GM21390 (cell line): Measurements from ENCODE around the gene MAPKBP1.
"Not testable (repeated sequence)": the region's sequence is repeated elsewhere in the genome, so short reads cannot be mapped to it uniquely, and the experiment has no call there.

Source experiments
- ATAC-seq: cut with Tn5 transposase; IDR thresholded peaks from one replicate; pipeline ENCODE4 v1.9.1; 2021; ENCODE audit not compliant: unreplicated experiment

MAPKBP1 gene, protein sequence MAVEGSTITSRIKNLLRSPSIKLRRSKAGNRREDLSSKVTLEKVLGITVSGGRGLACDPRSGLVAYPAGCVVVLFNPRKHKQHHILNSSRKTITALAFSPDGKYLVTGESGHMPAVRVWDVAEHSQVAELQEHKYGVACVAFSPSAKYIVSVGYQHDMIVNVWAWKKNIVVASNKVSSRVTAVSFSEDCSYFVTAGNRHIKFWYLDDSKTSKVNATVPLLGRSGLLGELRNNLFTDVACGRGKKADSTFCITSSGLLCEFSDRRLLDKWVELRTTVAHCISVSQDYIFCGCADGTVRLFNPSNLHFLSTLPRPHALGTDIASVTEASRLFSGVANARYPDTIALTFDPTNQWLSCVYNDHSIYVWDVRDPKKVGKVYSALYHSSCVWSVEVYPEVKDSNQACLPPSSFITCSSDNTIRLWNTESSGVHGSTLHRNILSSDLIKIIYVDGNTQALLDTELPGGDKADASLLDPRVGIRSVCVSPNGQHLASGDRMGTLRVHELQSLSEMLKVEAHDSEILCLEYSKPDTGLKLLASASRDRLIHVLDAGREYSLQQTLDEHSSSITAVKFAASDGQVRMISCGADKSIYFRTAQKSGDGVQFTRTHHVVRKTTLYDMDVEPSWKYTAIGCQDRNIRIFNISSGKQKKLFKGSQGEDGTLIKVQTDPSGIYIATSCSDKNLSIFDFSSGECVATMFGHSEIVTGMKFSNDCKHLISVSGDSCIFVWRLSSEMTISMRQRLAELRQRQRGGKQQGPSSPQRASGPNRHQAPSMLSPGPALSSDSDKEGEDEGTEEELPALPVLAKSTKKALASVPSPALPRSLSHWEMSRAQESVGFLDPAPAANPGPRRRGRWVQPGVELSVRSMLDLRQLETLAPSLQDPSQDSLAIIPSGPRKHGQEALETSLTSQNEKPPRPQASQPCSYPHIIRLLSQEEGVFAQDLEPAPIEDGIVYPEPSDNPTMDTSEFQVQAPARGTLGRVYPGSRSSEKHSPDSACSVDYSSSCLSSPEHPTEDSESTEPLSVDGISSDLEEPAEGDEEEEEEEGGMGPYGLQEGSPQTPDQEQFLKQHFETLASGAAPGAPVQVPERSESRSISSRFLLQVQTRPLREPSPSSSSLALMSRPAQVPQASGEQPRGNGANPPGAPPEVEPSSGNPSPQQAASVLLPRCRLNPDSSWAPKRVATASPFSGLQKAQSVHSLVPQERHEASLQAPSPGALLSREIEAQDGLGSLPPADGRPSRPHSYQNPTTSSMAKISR (N-terminal part only)

DNA sequence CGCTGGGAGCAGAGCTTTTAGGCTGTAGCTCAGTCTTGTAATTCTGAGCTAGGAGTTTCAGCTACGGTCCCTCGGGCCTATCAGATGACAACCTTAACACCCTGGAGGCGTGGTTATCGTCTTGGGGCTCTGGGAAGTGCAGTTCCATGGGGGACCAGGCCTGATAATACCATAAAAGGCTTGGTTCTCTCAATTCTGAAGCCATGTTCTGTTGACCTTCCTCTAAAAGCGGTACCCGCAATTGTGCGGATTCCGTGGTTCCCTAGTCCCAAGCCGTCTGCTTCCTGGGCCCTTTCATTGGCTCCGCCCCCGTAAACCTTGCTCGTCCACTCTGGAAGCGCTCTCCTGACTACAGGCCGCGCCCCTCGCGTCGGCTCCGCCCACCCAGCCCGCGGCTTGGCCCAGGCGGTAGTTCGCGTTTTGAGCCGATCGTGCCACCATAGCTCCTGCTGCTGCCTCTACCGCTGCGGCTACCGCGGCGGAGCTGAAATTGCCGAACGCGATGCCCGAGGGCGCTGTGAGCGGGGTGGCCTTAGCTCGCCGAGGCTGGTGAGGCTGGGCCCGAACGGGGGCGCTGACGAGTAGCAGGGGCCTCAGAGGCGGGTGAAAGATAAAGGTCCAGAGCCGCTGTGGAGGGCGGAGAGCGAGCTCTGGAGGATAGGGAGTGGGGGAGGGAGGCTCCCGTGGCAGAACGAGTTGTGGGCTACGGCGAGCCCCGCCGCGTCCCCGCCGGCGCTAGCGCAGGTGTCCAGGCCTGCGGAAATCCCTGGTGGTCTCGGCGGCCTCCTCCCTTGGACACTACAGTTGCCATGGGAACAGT lies at the start of gene MAPKBP1:
Gene MAPKBP1, plus strand, starts transcription at position 423 of the 820 bp plus-strand sequence. CDS start 792 bp downstream, outside the sequence.
- ATAC-seq: peak; percentile 71

DNA sequence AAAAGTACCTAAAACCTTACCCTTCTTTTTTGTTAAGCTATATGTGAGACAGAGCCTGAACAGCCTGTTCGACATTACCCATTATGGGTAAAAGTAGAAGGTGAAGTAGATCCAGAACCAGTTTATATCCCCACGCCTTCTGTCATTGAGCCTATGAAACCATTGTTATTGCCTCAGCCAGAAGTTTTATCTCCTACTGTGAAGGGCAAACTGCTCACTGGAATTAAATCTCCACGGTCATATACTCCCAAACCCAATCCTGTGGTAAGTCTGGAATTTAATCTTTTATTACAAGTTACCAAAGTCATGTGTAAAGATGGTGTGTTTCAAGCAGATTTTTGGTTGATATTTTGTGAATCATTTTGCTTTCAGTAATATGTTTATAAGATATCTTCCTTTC lies 47.1 kb upstream of the MAPKBP1 start:
- no peak for ATAC-seq

DNA sequence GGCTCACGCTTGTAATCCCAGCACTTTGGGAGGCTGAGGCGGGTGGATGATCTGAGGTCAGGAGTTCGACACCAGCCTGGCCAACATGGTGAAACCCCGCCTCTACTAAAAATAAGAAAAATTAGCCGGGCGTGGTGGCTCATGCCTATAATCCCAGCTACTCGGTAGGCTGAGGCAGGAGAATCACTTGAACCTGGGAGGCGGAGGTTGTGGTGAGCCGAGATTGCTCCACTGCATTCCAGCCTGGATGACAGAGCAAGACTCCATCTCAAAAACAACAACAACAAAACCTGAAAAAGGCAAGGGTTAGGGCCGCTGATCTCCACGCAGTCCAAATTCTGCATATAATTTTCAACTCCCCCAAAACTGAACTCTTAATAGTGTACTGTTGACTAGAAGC lies 46.2 kb upstream of the MAPKBP1 start:
- ATAC-seq: not testable (repeated sequence)

DNA sequence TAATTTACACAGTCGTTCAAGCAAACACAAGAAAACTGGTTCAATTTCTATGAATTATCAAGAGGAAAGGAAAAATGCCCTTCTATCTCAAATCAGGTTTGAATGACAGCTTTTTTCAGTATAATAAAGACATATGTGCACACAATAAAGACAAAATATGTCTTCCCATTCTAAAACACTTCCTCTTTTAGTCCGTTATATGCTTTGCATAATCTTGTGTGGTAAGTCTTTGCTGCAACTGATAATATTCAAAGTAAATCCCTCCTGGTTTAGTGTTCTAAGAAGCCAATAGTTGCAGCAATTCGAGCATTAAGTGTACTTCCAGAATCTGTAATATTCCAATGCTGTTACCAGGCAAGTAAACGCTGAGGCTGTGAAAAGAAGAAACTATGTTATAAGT lies 43.7 kb upstream of the MAPKBP1 start:
- ATAC-seq: no peak

GRCh38 chr15:41732483-41732882 lies 41.8 kb upstream of the MAPKBP1 start:
- no peak for ATAC-seq

DNA sequence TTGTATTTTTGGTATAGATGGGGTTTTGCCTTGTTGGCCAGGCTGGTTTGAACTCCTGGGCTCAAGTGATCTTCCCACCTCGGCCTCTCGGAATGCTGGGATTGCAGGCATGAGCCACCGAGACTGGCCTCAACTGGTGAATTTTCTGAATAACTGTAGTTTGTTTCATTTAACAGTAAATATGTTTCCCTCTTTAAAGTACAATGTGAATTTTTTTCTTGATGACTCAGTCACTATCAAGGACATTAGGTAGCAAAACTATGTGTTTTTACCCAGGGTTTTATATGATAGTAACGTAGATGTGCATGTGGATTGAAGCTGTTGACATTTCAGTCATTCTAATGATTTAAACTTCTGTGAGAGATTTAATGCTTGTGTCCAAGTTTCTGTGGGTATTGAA lies 40.2 kb upstream of the MAPKBP1 start:
- ATAC-seq: no peak

GRCh38 chr15:41735046-41735445 lies 39.2 kb upstream of the MAPKBP1 start:
- ATAC-seq: no peak

GRCh38 chr15:41735492-41735891 lies 38.8 kb upstream of the MAPKBP1 start:
- ATAC-seq: not testable (repeated sequence)

DNA sequence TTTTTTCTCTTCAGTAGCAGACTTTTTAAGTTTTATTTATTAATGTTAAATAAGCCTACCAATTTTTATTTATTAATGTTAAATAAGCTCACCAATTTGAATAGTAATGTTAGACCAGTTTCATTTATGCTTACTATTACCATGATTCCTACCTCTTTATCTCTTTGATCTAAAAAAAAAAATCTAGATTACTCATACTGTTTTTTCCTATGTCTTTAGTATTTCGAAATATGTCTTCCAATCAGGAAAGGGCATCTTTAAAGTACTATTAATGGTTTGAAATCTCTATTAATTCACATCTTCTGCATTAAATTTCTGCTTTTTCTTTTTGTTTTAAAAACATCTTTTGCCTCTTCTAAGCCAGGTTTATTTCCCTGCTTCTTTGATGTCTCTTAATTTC lies 27.5 kb upstream of the MAPKBP1 start:
- ATAC-seq: no peak

DNA sequence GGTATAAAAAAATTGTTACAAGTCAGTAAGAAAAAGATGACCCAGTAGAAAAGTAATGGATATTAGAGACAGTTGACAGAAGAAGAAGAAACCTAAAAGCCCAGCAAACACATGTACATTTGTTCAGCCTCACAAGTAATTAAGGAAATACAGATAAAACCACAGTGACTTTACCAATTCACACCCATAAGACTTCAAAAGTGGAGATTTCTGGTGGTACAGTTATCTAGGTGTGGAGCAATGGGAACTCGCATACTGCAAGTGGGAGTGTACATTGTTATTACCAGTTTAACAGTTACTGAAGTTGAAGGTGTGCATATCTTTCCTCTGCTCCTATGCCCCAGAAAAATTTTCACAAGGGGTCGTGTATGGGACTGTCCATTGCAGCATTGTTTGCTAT lies 18.1 kb upstream of the MAPKBP1 start:
- ATAC-seq: no peak

DNA sequence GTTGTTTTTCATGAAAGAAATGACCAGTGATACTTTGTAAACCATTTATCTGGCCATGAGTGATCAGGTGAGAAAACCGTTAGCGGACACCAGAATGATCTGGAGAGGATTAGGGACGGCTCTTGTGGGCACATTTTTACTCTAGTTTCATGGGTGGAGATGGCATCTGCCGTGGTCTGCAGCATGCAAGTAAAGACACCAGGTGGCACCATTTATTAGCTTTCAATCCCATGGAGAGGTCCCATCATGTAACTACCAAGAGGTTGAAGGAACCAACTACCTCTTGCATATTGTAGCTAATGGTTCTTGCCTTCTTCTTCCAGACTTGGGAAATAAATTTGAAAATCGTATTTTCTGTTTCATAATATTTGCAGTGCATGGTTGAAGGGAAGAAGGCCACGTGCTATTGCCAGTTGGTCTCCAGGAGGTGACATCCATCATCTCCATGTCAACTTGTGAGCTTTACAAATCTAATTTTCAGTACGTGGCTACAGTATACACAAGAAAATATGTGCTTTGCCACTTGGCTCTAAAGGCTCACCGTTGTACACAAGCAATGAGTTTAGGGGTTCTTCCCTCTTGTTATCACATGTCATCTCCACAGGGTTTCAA lies 1.5 kb upstream of the MAPKBP1 start:
- ATAC-seq: no peak

DNA sequence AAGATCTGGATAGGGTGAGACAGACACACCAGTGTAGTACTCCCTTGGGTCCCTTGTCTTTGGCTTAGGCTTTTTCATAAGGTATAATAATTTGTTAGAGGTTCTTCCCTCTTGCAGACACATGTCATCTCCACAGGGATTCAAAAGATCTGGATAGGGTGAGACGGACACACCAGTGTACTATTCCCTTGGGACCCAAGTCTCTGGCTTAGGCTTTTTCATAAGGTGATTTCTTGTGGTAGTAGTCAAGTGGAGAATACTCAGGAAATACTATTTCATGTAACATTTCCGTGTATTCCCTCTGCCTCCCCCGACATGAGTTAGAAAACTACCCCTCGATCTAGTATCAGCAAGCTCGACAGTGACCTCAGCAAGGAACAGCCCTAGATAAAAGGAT lies 954 bp upstream of the MAPKBP1 start:
- no peak for ATAC-seq

GRCh38 chr15:41773729-41774061 lies 589 bp upstream of the MAPKBP1 start:
- no peak for ATAC-seq

DNA sequence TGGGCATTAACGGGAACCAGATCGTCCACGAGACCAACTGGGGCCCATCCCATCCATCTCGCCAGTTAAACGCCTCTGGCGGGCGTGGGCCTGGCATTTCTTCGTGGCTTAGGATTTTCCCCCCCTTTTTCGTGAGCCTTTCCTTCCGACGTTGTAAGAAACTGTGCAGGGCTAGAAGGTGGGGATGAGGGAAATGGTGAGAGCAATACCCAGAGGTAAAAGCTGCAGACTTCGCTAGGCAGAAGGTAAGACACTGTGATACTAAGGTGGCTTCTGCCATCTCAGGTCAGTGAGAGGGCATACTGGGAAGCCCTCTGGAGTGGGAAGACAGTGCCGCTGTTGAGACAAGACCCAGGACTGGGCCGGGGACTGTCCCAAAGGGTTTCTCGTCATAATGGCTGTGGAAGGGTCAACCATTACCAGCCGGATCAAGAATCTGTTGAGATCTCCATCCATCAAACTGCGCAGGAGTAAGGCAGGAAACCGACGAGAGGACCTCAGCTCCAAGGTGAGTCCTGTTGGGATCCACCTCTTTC lies 666 bp downstream of the MAPKBP1 start:
- no peak for ATAC-seq

DNA sequence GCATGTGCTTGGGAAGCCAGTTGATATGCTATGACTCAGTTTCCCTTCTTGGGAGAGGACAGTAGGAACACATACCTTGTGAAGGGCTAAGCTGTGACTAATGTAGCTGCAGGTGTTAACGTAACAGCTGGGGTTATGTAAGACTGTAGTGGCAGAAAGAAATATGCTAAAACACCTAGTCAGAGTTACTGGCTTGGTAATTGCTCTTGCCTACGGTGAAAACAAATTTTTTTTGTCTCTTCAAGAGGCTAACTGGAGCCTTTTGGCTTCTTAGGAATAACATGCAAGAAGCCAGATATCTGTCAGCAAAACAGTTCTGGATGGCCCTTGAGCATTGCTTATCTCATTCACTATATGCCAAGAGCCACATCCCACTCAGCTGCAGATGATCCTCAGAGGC lies 1.4 kb downstream of the MAPKBP1 start:
- no peak for ATAC-seq

- no peak for ATAC-seq
Observed at GRCh38 chr15:41777421-41777973, 3.2 kb downstream of the MAPKBP1 start.

DNA sequence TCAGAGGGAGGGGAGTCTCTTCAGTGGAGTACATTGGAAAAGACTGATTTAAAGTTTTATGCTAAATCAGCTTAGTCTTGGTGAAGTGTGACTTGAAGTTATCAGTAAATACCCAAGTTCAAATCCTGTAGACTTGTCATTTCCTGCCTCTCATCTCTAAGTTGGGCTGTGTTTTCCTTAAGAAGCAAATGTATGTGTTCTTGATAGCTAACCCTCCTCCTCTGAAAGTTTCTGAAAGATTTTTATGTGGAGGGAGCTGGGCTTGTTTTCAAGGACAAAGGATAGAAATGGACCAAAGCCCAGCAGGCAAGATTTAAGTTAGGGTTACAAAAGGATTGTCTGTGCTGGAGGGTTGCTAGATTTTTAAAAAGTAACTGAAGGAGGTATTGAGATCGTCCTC lies 4.2 kb downstream of the MAPKBP1 start:
- ATAC-seq: no peak

- ATAC-seq: no peak
Observed at GRCh38 chr15:41779662-41780157, 5.4 kb downstream of the MAPKBP1 start.

DNA sequence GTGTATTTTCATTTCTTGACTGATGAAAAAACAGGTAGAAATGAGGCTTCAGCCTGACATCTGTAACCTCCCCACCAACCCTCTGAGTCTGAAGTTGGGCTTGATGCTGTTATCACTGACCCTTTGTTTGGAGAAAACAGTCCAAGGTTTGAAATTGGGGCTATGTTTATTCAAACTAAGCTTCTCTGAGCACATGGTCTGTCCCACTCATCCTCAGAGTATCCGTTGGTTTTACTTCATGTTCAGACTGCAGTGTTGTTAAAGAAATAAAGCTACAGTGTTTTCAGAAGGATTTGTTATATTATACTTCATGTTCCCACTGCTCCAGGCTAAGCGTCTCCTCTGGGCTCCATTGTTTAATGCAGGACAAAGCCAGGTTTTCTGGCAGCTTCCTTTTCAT lies 6.0 kb downstream of the MAPKBP1 start:
- ATAC-seq: no peak
